B cell (primary cell): ENCODE results near the gene P2RX7.

Source experiments
- CTCF ChIP-seq: fragments of 200-600 bp; IDR thresholded peaks from one replicate; pipeline ENCODE4 v1.8.0; 2022; ENCODE audit warnings: antibody characterized with exemption, mild to moderate bottlenecking
- EZH2 ChIP-seq: IDR thresholded peaks from 2 replicates; pipeline ENCODE4 v1.6.1; 2012; ENCODE audit warnings: borderline replicate concordance, low read depth, mild to moderate bottlenecking, moderate library complexity, low read length; ENCODE audit not compliant: insufficient read depth, poor library complexity, severe bottlenecking

- TF ChIP-seq CTCF (no peak), EZH2 (no peak)
Measured at GRCh38 chr12:121209221-121209620, 76.5 kb downstream of the P2RX7 start.
